ENCODE results near the gene OGFOD2.

Gene OGFOD2

GRCh38 chr12:123027726-123028445 lies 52.8 kb downstream of the OGFOD2 start:
- Mint-ChIP-seq H3K27ac (no peak overlapping the region), H3K9me3 (no peaks in the 10 kb centered on the region), H3K4me1 (ENCODE audit: low read depth) (peaks cover 2% of the 10 kb centered on the region), H3K4me3 (no peak overlapping the region), H3K36me3 (ENCODE audit: low read depth) (no peaks in the 10 kb centered on the region), H3K27me3 (no peaks in the 10 kb centered on the region)
- intact Hi-C loops (cut with micrococcal nuclease) = no loop called here

- Mint-ChIP-seq H3K4me3 (no peak overlapping the region), H3K4me1 (ENCODE audit: low read depth) (peaks cover 8% of the 10 kb centered on the region), H3K9me3 (no peaks in the 10 kb centered on the region), H3K27ac (no peak overlapping the region), H3K27me3 (no peaks in the 10 kb centered on the region), H3K36me3 (ENCODE audit: low read depth) (no peaks in the 10 kb centered on the region)
- intact Hi-C loops (cut with micrococcal nuclease) = no loop called here
These were observed 53.4 kb downstream of the OGFOD2 start for GRCh38 chr12:123028475-123028874.

- H3K27ac Mint-ChIP-seq = no peak overlapping the region
- intact Hi-C loops (cut with micrococcal nuclease) = no loop called here
- H3K4me1 Mint-ChIP-seq (ENCODE audit: low read depth) = peaks cover 19% of the 10 kb centered on the region
- no peaks in the 10 kb centered on the region for H3K9me3 Mint-ChIP-seq
- H3K36me3 Mint-ChIP-seq (ENCODE audit: low read depth) = no peaks in the 10 kb centered on the region
- H3K27me3 Mint-ChIP-seq = no peaks in the 10 kb centered on the region
- H3K4me3 Mint-ChIP-seq = no peak overlapping the region
These were observed 54.5 kb downstream of the OGFOD2 start for GRCh38 chr12:123029550-123029949.
